K562 (cell line): ENCODE results near the gene SF3A2. TPM values are rescaled to one million over a fixed set of nuclear protein-coding genes. Genes with fewer than 3 reads are reported as not detected.

Source experiments
- ATAC-seq: fragments of 200-7000 bp; cut with Tn5 transposase; 3 replicates; pipeline ENCODE4 v1.9.1; 2020; ENCODE audit warnings: moderate library complexity
- BruUV-seq: library from RNA; stranded (reverse); fragments of 400-500 nt; replicated peaks from 2 replicates; lab custom pipeline; 2021; lab: Mats Ljungman, UMichigan
- CTCF ChIA-PET: fragments of 300-600 bp; formaldehyde crosslinking; extraction: SDS; loops from one replicate; lab custom pipeline; 2021; ENCODE audit warnings: low intra/inter-chr PET ratio; lab: Yijun Ruan, JAX
- POLR2A ChIA-PET: fragments of 300-600, 350-650 bp; sonication (Branson Sonifier 250); formaldehyde crosslinking; extraction: SDS; loops from one replicate; lab custom pipeline; 2021; ENCODE audit warnings: antibody characterized with exemption, inconsistent platforms; lab: Yijun Ruan, JAX
- DNase-seq, 4 experiments: peaks; one replicate each; pipeline versions ENCODE4 v3.0.0 to v3.0.0-alpha.2; 2011 to 2018; ENCODE audit warnings: low spot score in 3 of 4, mixed read lengths in 3 of 4; ENCODE audit errors: extremely low read depth in 1 of 4
- FAIRE-seq: peaks from 2 replicates; lab custom pipeline; 2011; peaks lifted over from hg19 to GRCh38; lab: Jason Lieb, UNC
- H2AFZ ChIP-seq: 2 replicates; pipeline ENCODE4 v1.6.0; 2011; ENCODE audit warnings: low read depth, low read length, control low read depth, inconsistent platforms
- H3K27ac ChIP-seq: fragments of 200-600 bp; 3 replicates; pipeline ENCODE4 v1.8.0; 2011; ENCODE audit warnings: low read depth, mild to moderate bottlenecking, control low read depth, inconsistent platforms, low read length, moderate library complexity, mixed read lengths; ENCODE audit errors: extremely low read depth
- H3K27me3 ChIP-seq, 2 experiments: fragments of 300-600 bp in 1 of 2; 2 replicates in 1 of 2; 3 replicates in 1 of 2; pipeline versions ENCODE4 v1.6.0 to v1.8.0; 2011; ENCODE audit warnings: inconsistent platforms in 2 of 2, low read length in 2 of 2, mild to moderate bottlenecking in 1 of 2, mixed read lengths in 1 of 2, moderate library complexity in 1 of 2; ENCODE audit not compliant: control insufficient read depth in 2 of 2, insufficient read depth in 2 of 2
- H3K36me3 ChIP-seq: fragments of 300-600 bp; 3 replicates; pipeline ENCODE4 v1.8.0; 2011; ENCODE audit warnings: mild to moderate bottlenecking, low read length, inconsistent platforms; ENCODE audit not compliant: control insufficient read depth, insufficient read depth
- H3K4me1 ChIP-seq, 2 experiments: fragments of 200-600 bp in 1 of 2; replicated peaks in 1 of 2; 2 replicates in 1 of 2; 3 replicates in 1 of 2; pipeline versions ENCODE4 v1.5.1 to v1.8.0; 2011; ENCODE audit warnings: inconsistent platforms in 2 of 2, low read length in 2 of 2, mild to moderate bottlenecking in 1 of 2, mixed read lengths in 1 of 2, moderate library complexity in 1 of 2; ENCODE audit not compliant: control insufficient read depth in 2 of 2, insufficient read depth in 2 of 2
- H3K4me2 ChIP-seq: 2 replicates; pipeline ENCODE4 v1.6.1; 2011; ENCODE audit warnings: low read length, control low read depth, inconsistent platforms, mixed read lengths; ENCODE audit not compliant: insufficient read depth
- H3K4me3 ChIP-seq: fragments of 200-600 bp; sonication (generic), shearing (Covaris generic); 2 replicates; pipeline ENCODE4 v1.5.1; 2016; ENCODE audit warnings: control low read depth, inconsistent platforms
- H3K79me2 ChIP-seq: fragments of 200-600 bp; 3 replicates; pipeline ENCODE4 v1.8.0; 2011; ENCODE audit warnings: low read length, inconsistent platforms; ENCODE audit not compliant: control insufficient read depth, insufficient read depth
- H3K9ac ChIP-seq, 2 experiments: 2 replicates each; pipeline versions ENCODE4 v1.6.0 to v1.6.1; 2011; ENCODE audit warnings: low read depth in 2 of 2, low read length in 2 of 2, control low read depth in 1 of 2, inconsistent platforms in 1 of 2, mild to moderate bottlenecking in 1 of 2, mixed read lengths in 1 of 2; ENCODE audit not compliant: insufficient read depth in 1 of 2
- H3K9me1 ChIP-seq: one replicate; pipeline ENCODE4 v1.6.0; 2011; ENCODE audit warnings: inconsistent platforms, mild to moderate bottlenecking, low read length, moderate library complexity; ENCODE audit not compliant: control insufficient read depth, insufficient read depth
- H3K9me3 ChIP-seq: replicated peaks from 2 replicates; pipeline ENCODE4 v1.5.1; 2011; ENCODE audit warnings: low read depth, low read length, inconsistent platforms; ENCODE audit not compliant: control insufficient read depth, insufficient read depth
- H4K20me1 ChIP-seq: replicated peaks from 2 replicates; pipeline ENCODE4 v1.6.1; 2011; ENCODE audit warnings: low read length, inconsistent platforms, mixed read lengths; ENCODE audit not compliant: control insufficient read depth, insufficient read depth
- ATF4 ChIP-seq: fragments of 450-650 bp; formaldehyde crosslinking; IDR thresholded peaks from 2 replicates; pipeline ENCODE4 v1.4.0; 2022; ENCODE audit warnings: mild to moderate bottlenecking, moderate library complexity
- CGGBP1 ChIP-seq: fragments of 250-450 bp; sonication (Bioruptor Pico); IDR thresholded peaks from 2 replicates; pipeline ENCODE4 v1.9.0; 2021; ENCODE audit warnings: mild to moderate bottlenecking
- ERF ChIP-seq: fragments of 450-650 bp; formaldehyde crosslinking; IDR thresholded peaks from 2 replicates; pipeline ENCODE4 v1.4.0; 2020; ENCODE audit warnings: mild to moderate bottlenecking, mixed read lengths
- FIP1L1 ChIP-seq: fragments of 200-400 bp; formaldehyde crosslinking; IDR thresholded peaks from 2 replicates; pipeline ENCODE4 v1.6.1; 2018; ENCODE audit warnings: mild to moderate bottlenecking, low read depth, low read length; ENCODE audit not compliant: poor library complexity, severe bottlenecking
- FUS ChIP-seq: fragments of 200-400 bp; formaldehyde crosslinking; optimal IDR thresholded peaks from 2 replicates; pipeline ENCODE3; 2017; ENCODE audit warnings: low read depth, low read length
- HMGN3 ChIP-seq: IDR thresholded peaks from 2 replicates; pipeline ENCODE4 v1.6.1; 2011; ENCODE audit warnings: borderline replicate concordance, low read depth, mild to moderate bottlenecking, mixed read lengths, low read length; ENCODE audit not compliant: insufficient read length; ENCODE audit errors: extremely low read depth
- HNRNPL ChIP-seq: fragments of 200-400 bp; formaldehyde crosslinking; IDR thresholded peaks from 2 replicates; pipeline ENCODE4 v1.6.1; 2017; ENCODE audit warnings: low read depth, mild to moderate bottlenecking, low read length
- IRF1 ChIP-seq: sonication (generic); formaldehyde crosslinking; IDR thresholded peaks from 2 replicates; pipeline ENCODE4 v1.8.0; 2022; ENCODE audit warnings: missing genetic modification reagents, mild to moderate bottlenecking, borderline replicate concordance
- NFIC ChIP-seq: fragments of 450-650 bp; IDR thresholded peaks from 2 replicates; pipeline ENCODE4 v1.6.1; 2017; ENCODE audit warnings: mild to moderate bottlenecking, inconsistent platforms
- RAD51 ChIP-seq: fragments of 450-650 bp; IDR thresholded peaks from 2 replicates; pipeline ENCODE4 v1.7.1; 2016; ENCODE audit warnings: low read depth, mild to moderate bottlenecking, borderline replicate concordance
- RBM22 ChIP-seq: fragments of 200-400 bp; formaldehyde crosslinking; IDR thresholded peaks from 2 replicates; pipeline ENCODE4 v1.6.1; 2018; ENCODE audit warnings: low read length, low read depth; ENCODE audit not compliant: poor library complexity, severe bottlenecking
- SAFB ChIP-seq: fragments of 200-400 bp; formaldehyde crosslinking; IDR thresholded peaks from 2 replicates; pipeline ENCODE4 v1.6.1; 2017; ENCODE audit warnings: low read depth, low read length, borderline replicate concordance
- SREBF1 ChIP-seq: fragments of 150-350 bp; IDR thresholded peaks from 2 replicates; pipeline ENCODE4 v1.6.1; 2014; ENCODE audit warnings: antibody characterized with exemption, low read depth, low read length, borderline replicate concordance
- SRF ChIP-seq, 2 experiments: fragments of 250-450, 450-650 bp in 1 of 2; sonication (Bioruptor Pico) in 1 of 2; sonication (generic) in 1 of 2; formaldehyde crosslinking; IDR thresholded peaks; 2 replicates each; pipeline versions ENCODE4 v1.5.0 to v1.5.1; 2020 to 2022; ENCODE audit warnings: mild to moderate bottlenecking in 1 of 2, missing genetic modification reagents in 1 of 2
- SRSF7 ChIP-seq: fragments of 200-400 bp; formaldehyde crosslinking; optimal IDR thresholded peaks from 2 replicates; pipeline ENCODE3; 2017; ENCODE audit warnings: mild to moderate bottlenecking, low read depth, low read length
- TRIM24 ChIP-seq, 2 experiments: fragments of 450-650 bp; IDR thresholded peaks; 2 replicates each; pipeline ENCODE4 v1.6.1; 2016
- ZNF589 ChIP-seq: fragments of 200-800 bp; sonication (Bioruptor generic); IDR thresholded peaks from 2 replicates; pipeline ENCODE4 v1.6.1; 2016; ENCODE audit warnings: low read depth, missing genetic modification characterization, missing compliant biosample characterization
- WGBS: fragments of 100-300 bp; shearing (Covaris generic); methylation state at CpG from one replicate; pipeline ENCODE4 v1.1.6; 2016; ENCODE audit warnings: low coverage, mixed read lengths; ENCODE audit not compliant: insufficient coverage; ENCODE audit errors: missing lambda C conversion rate; 5-methylcytosine and 5-hydroxymethylcytosine counted together
- in situ Hi-C: fragments of 300-500 bp; cut with MboI; formaldehyde crosslinking; loops from 4 replicates; pipeline ENCODE4 v1.15.0; 2018; ENCODE audit warnings: inconsistent platforms, mixed read lengths
- intact Hi-C: fragments of 100-400 bp; cut with micrococcal nuclease; formaldehyde crosslinking; loops from 2 replicates; pipeline ENCODE4 v1.14.2; 2022
- polyA plus RNA-seq, 8 experiments: library from polyadenylated mRNA; depleted of rRNA in 4 of 8; stranded (reverse) in 5 of 8; unstranded in 3 of 8; fragments of >200 nt; fragmentation: Nextera tagmentation in 2 of 8; fragmentation: Illumina TruSeq in 1 of 8; extraction: Ambion mirVana in 2 of 8; extraction: Trizol in 1 of 8; gene quantifications; 2 replicates each; pipeline versions ENCODE4 v1.2.1 to v1.2.3, GENCODE V29; 2011 to 2014; ENCODE audit warnings: inconsistent platforms in 1 of 8, missing spikeins in 1 of 8
- total RNA-seq, 7 experiments: library from RNA; depleted of rRNA in 6 of 7; stranded (reverse); fragments of >200 nt in 6 of 7; fragmentation: Illumina TruSeq in 2 of 7; extraction: Trizol in 2 of 7; gene quantifications; 2 replicates each; pipeline versions ENCODE4 v1.2.1 to v1.2.3, GENCODE V29; 2011 to 2021; ENCODE audit warnings: low replicate concordance in 1 of 7

Gene SF3A2
- total and polyA plus RNA-seq, 9 of the 15 experiments (the other 6 are each of a cell fraction or from before 2014, with no cell fraction given) = 0.17 to 194 (median 22.8) TPM

- in situ Hi-C loops (no loop called here), intact Hi-C loops (loop anchor here (1.0 to 5.0 kb wide), 3 partner anchors 41 to 336 kb away; no protein-coding TSS in a partner anchor)
- peaks cover 10 to 72% of the 10 kb centered on the region in 2 experiments for H3K4me1 ChIP-seq
- H3K27ac ChIP-seq = no peak overlapping the region
- no peak overlapping the region for H3K4me2 ChIP-seq
- H2AFZ ChIP-seq = no peak overlapping the region
- peak overlapping the region in 1 of 2 experiments; percentile 75; a peak in 1 of 4 replicates for H3K9ac ChIP-seq
- ATAC-seq (no peak), DNase-seq (no peak), FAIRE-seq (no peak)
- H3K4me3 ChIP-seq = no peak overlapping the region
- peaks cover 5% of the 10 kb centered on the region for H3K9me1 ChIP-seq
- ChIA-PET POLR2A (interaction anchor here (0.6 to 7.0 kb wide), 10 partner anchors 9 to 998 kb away, joined by 3 to 86 read pairs (median 3); no protein-coding TSS in a partner anchor), CTCF (interaction anchor here (0.6 to 1.5 kb wide), 3 partner anchors 116 to 151 kb away, joined by 3 to 5 read pairs (median 5); no protein-coding TSS in a partner anchor)
- peaks cover 35% of the 10 kb centered on the region for H4K20me1 ChIP-seq
- H3K79me2 ChIP-seq = peaks cover 45% of the 10 kb centered on the region
- no TSS peak for BruUV-seq
- WGBS = 95% methylated on average over 27 of the region's 74 CpGs
- H3K27me3 ChIP-seq = no peaks in the 10 kb centered on the region
- no peaks in the 10 kb centered on the region for H3K9me3 ChIP-seq
- H3K36me3 ChIP-seq = peaks cover 34% of the 10 kb centered on the region
- TF ChIP-seq HNRNPL (peak; percentile 41; the same call in 1 of the 2 replicates), RAD51 (no peak), FIP1L1 (peak; percentile 30), SRSF7 (no peak), SREBF1 (no peak), NFIC (no peak), HMGN3 (peak; percentile 8), ATF4 (CRISPR knock-in tag) (no peak), RBM22 (peak; percentile 83), FUS (peak; percentile 48), SAFB (0 out of 2 replicates have a peak, but pooled peaks have one; percentile 12), SRF (CRISPR knock-in tag; IDR thresholded peaks at IDR 0.05) (no peak), ERF (CRISPR knock-in tag) (no peak), TRIM24 (IDR thresholded peaks at IDR 0.05) (no peak), IRF1 (CRISPR knock-in tag) (no peak), ZNF589 (CRISPR knock-in tag) (no peak), CGGBP1 (CRISPR knock-in tag) (no peak)
Measured at GRCh38 chr19:2275588-2276428, 39.2 kb downstream of the SF3A2 start.
